ENCODE data around the gene TSSK6. TPM values are rescaled to one million over a fixed set of nuclear protein-coding genes. Genes with fewer than 3 reads are reported as not detected.

Gene TSSK6
- 1 to 10 TPM; 1.9 to 3.8 (median 3.0) TPM for total RNA-seq

- WGBS: 89% methylated on average over 38 of the region's 74 CpGs
- H3K9me3 ChIP-seq: no peaks in the 10 kb centered on the region
- TF ChIP-seq POLR2AphosphoS5 (IDR thresholded peaks at IDR 0.05) (no peak), EP300 (IDR thresholded peaks at IDR 0.05) (no peak), POLR2A (IDR thresholded peaks at IDR 0.05) (no peak)
- TF ChIP-seq, protein P1, sequence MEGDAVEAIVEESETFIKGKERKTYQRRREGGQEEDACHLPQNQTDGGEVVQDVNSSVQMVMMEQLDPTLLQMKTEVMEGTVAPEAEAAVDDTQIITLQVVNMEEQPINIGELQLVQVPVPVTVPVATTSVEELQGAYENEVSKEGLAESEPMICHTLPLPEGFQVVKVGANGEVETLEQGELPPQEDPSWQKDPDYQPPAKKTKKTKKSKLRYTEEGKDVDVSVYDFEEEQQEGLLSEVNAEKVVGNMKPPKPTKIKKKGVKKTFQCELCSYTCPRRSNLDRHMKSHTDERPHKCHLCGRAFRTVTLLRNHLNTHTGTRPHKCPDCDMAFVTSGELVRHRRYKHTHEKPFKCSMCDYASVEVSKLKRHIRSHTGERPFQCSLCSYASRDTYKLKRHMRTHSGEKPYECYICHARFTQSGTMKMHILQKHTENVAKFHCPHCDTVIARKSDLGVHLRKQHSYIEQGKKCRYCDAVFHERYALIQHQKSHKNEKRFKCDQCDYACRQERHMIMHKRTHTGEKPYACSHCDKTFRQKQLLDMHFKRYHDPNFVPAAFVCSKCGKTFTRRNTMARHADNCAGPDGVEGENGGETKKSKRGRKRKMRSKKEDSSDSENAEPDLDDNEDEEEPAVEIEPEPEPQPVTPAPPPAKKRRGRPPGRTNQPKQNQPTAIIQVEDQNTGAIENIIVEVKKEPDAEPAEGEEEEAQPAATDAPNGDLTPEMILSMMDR (IDR thresholded peaks at IDR 0.05): no peak
- H3K4me3 ChIP-seq: peak within 1 kb of the TSS; percentile 75
- no peaks in the 10 kb centered on the region for H3K27me3 ChIP-seq
- peaks cover 34% of the 10 kb centered on the region for H3K4me1 ChIP-seq
- H3K27ac ChIP-seq: peak within 1 kb of the TSS; percentile 81
- H3K36me3 ChIP-seq: peaks cover 6% of the 10 kb centered on the region
- DNase-seq (ENCODE audit: low spot score in 2 of 2): peak in 1 of 2 donors; percentile 74
Measured at GRCh38 chr19:19514881-19515641, at the start of gene TSSK6. Gene TSSK6 (minus strand): TSS chr19:19515548. CDS start chr19:19515427, 121 bp downstream.

DNA sequence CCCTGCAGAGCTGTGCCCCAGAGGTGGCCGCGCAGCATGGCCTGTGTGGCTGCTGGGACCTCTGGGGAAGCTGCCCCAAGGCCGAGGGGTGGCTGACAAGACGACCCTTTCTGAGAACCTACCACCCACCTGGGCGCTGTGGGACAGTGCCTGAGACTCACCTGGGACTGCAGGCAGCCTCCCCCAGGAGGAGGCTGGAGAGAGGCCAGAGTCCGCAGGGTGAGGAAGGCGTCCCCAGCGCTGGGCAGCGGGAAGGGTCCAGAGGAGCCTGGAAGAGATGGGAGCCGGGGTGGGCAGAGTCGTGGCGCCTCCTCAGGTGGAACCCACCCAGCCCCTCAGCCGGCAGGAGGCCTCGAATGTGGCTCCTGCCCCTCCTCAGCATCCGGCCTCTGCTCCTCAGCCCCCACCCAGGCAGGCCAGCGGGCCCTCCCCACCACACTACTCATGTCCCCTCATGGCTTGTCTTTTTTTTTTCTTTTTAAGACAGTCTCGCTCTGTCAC is 48.0 kb upstream of the TSSK6 start:
- Histone ChIP-seq H3K36me3 (no peaks in the 10 kb centered on the region), H3K27ac (no peak overlapping the region), H3K27me3 (no peaks in the 10 kb centered on the region), H3K9me3 (no peaks in the 10 kb centered on the region), H3K4me1 (no peaks in the 10 kb centered on the region), H3K4me3 (no peak overlapping the region)
- WGBS: 91% methylated on average over 9 of the region's 17 CpGs
- TF ChIP-seq POLR2A (IDR thresholded peaks at IDR 0.05) (no peak), POLR2AphosphoS5 (IDR thresholded peaks at IDR 0.05) (no peak), EP300 (IDR thresholded peaks at IDR 0.05) (no peak)
- TF ChIP-seq, protein P1 (IDR thresholded peaks at IDR 0.05): no peak
- no peak for DNase-seq (ENCODE audit: low spot score in 2 of 2)

DNA sequence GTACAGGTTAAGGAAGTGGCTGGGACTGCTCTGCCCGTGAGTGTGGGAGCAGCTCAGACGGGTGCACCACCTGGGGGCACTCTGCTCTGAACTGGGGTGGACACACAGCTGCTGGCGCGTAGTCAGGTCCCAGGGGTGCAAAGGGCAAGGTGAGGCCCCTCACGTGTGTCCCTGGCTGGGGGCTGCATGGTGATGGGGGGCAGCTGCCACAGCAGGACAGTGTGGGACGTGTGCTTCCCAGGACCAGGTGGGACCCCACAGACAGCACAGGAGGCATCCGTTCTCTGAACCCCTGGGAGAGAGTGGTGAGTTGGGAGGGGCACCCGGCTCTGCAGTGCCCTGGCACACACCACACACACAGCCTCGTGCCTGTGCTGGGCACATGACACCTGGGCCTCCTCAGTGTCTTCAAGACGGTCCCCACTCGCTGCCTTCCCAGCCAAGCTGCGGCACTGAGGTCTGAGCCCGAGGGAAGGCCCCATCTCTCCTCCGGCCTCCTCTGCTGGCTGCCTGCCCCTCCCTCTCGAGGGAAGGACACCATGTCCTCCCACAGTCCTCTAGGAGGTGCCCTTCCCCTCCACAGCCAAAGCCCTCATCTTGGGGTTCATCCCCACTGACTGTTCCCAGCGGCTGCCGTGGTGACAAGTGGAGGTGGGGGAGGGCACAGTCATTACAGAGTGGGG is 47.5 kb upstream of the TSSK6 start:
- H3K36me3 ChIP-seq: no peaks in the 10 kb centered on the region
- no peak for TF ChIP-seq EP300 (IDR thresholded peaks at IDR 0.05)
- TF ChIP-seq, protein P1 (IDR thresholded peaks at IDR 0.05): no peak
- no peak for TF ChIP-seq POLR2AphosphoS5 (IDR thresholded peaks at IDR 0.05)
- TF ChIP-seq POLR2A (IDR thresholded peaks at IDR 0.05): no peak

GRCh38 chr19:19561946-19562664 is 46.8 kb upstream of the TSSK6 start:
- no peak for TF ChIP-seq POLR2A (IDR thresholded peaks at IDR 0.05)
- TF ChIP-seq, protein P1 (IDR thresholded peaks at IDR 0.05): no peak
- TF ChIP-seq EP300 (IDR thresholded peaks at IDR 0.05): no peak
- TF ChIP-seq POLR2AphosphoS5 (IDR thresholded peaks at IDR 0.05): no peak
- no peaks in the 10 kb centered on the region for H3K27me3 ChIP-seq
- no peaks in the 10 kb centered on the region for H3K9me3 ChIP-seq
- no peak overlapping the region for H3K27ac ChIP-seq
- no peak overlapping the region for H3K4me3 ChIP-seq
- H3K36me3 ChIP-seq: no peaks in the 10 kb centered on the region
- H3K4me1 ChIP-seq: no peaks in the 10 kb centered on the region
- WGBS: 88% methylated on average over 16 of the region's 26 CpGs
- no peak for DNase-seq (ENCODE audit: low spot score in 2 of 2)

More for the DNA sequence above, 47.5 kb upstream of the TSSK6 start:
- H3K27ac ChIP-seq: no peak overlapping the region
- no peaks in the 10 kb centered on the region for H3K27me3 ChIP-seq
- 79% methylated on average over 9 of the region's 17 CpGs for WGBS
- H3K4me1 ChIP-seq: no peaks in the 10 kb centered on the region
- no peaks in the 10 kb centered on the region for H3K9me3 ChIP-seq
- no peak for DNase-seq (ENCODE audit: low spot score in 2 of 2)
- no peak overlapping the region for H3K4me3 ChIP-seq
